Stimulated activated naive CD8-positive, alpha-beta T cell treated with anti-CD3 and anti-CD28 coated beads, Interleukin-15, amount 100 ng/mL, for 72 hours (primary cell): Measurements from ENCODE around the gene DDX41.

Experiments
- ATAC-seq: fragments of 150-1000 bp; cut with Tn5 transposase; 2 replicates; pipeline ENCODE4 v1.10.0; 2021; ENCODE audit warnings: mild to moderate bottlenecking, moderate library complexity
- DNase-seq, 2 donors: peaks; one replicate each; pipeline ENCODE4 v3.0.0; 2021 to 2022
- H3K27ac Mint-ChIP-seq, 2 donors: one replicate each; pipeline ENCODE4 v1.8.0; 2022; ENCODE audit warnings: mild to moderate bottlenecking in 2 of 2, mixed read lengths in 2 of 2, moderate library complexity in 2 of 2
- H3K27me3 Mint-ChIP-seq: one replicate; pipeline ENCODE4 v1.8.0; 2022; ENCODE audit warnings: mixed read lengths
- H3K4me1 Mint-ChIP-seq: one replicate; pipeline ENCODE4 v1.8.0; 2022; ENCODE audit warnings: mild to moderate bottlenecking, mixed read lengths
- H3K4me3 Mint-ChIP-seq, 2 donors: one replicate each; pipeline ENCODE4 v1.8.0; 2022; ENCODE audit warnings: mild to moderate bottlenecking in 2 of 2, mixed read lengths in 2 of 2, moderate library complexity in 1 of 2
- H3K9me3 Mint-ChIP-seq, 2 donors: one replicate each; pipeline ENCODE4 v1.8.0; 2022; ENCODE audit warnings: mixed read lengths in 2 of 2

DDX41 gene

GRCh38 chr5:177510567-177511053 is 6.2 kb downstream of the DDX41 start:
- H3K27ac Mint-ChIP-seq: no peak overlapping the region
- ATAC-seq: no peak
- peaks cover 50% of the 10 kb centered on the region for H3K4me1 Mint-ChIP-seq

GRCh38 chr5:177509991-177510566 is 6.7 kb downstream of the DDX41 start:
- H3K27ac Mint-ChIP-seq: no peak overlapping the region
- H3K9me3 Mint-ChIP-seq: no peaks in the 10 kb centered on the region
- ATAC-seq: peak; percentile 26
- H3K27me3 Mint-ChIP-seq: no peaks in the 10 kb centered on the region
- no peak for DNase-seq
- peaks cover 45% of the 10 kb centered on the region for H3K4me1 Mint-ChIP-seq
- H3K4me3 Mint-ChIP-seq: peak overlapping the region in 1 of 2 donors; percentile 39

More at GRCh38 chr5:177510567-177511053, 6.2 kb downstream of the DDX41 start:
- Mint-ChIP-seq H3K27me3 (no peaks in the 10 kb centered on the region), H3K9me3 (no peaks in the 10 kb centered on the region), H3K4me3 (no peak overlapping the region)
- DNase-seq: no peak

- peak; percentile 41 for ATAC-seq
- no peaks in the 10 kb centered on the region for H3K9me3 Mint-ChIP-seq
- peaks cover 41% of the 10 kb centered on the region for H3K4me1 Mint-ChIP-seq
- no peak for DNase-seq
- H3K27me3 Mint-ChIP-seq: no peaks in the 10 kb centered on the region
- peak within 1 kb of the TSS in 1 of 2 donors; percentile 39 for H3K4me3 Mint-ChIP-seq
- H3K27ac Mint-ChIP-seq: no peak within 1 kb of the TSS
These were observed 7.3 kb downstream of the DDX41 start, which contains the start of gene DOK3 for GRCh38 chr5:177509381-177509951. Gene DOK3 (minus strand): TSS chr5:177509826. CDS start chr5:177509540, 286 bp downstream.

- ATAC-seq (no peak), DNase-seq (no peak)
- Mint-ChIP-seq H3K27me3 (no peaks in the 10 kb centered on the region), H3K9me3 (no peaks in the 10 kb centered on the region), H3K27ac (no peak overlapping the region), H3K4me3 (no peak overlapping the region), H3K4me1 (peaks cover 35% of the 10 kb centered on the region)
These were observed 7.9 kb downstream of the DDX41 start for GRCh38 chr5:177508837-177509236.

- ATAC-seq (no peak), DNase-seq (no peak)
- H3K4me3 Mint-ChIP-seq: no peak overlapping the region
- H3K27ac Mint-ChIP-seq: no peak overlapping the region
- H3K4me1 Mint-ChIP-seq: peaks cover 34% of the 10 kb centered on the region
- no peaks in the 10 kb centered on the region for H3K27me3 Mint-ChIP-seq
- no peaks in the 10 kb centered on the region for H3K9me3 Mint-ChIP-seq
These were observed 8.5 kb downstream of the DDX41 start for GRCh38 chr5:177508221-177508611.

GRCh38 chr5:177507596-177508220 is 9.1 kb downstream of the DDX41 start:
- peaks cover 29% of the 10 kb centered on the region for H3K4me1 Mint-ChIP-seq
- DNase-seq: no peak
- ATAC-seq: no peak
- no peak overlapping the region for H3K4me3 Mint-ChIP-seq
- H3K9me3 Mint-ChIP-seq: no peaks in the 10 kb centered on the region
- no peak overlapping the region for H3K27ac Mint-ChIP-seq
- H3K27me3 Mint-ChIP-seq: no peaks in the 10 kb centered on the region

GRCh38 chr5:177507165-177507564 is 9.6 kb downstream of the DDX41 start:
- no peak overlapping the region for H3K4me3 Mint-ChIP-seq
- no peak for DNase-seq
- no peaks in the 10 kb centered on the region for H3K9me3 Mint-ChIP-seq
- ATAC-seq: no peak
- no peak overlapping the region for H3K27ac Mint-ChIP-seq
- no peaks in the 10 kb centered on the region for H3K27me3 Mint-ChIP-seq
- H3K4me1 Mint-ChIP-seq: peaks cover 27% of the 10 kb centered on the region

GRCh38 chr5:177505075-177505474 is 11.7 kb downstream of the DDX41 start:
- no peak for DNase-seq
- no peaks in the 10 kb centered on the region for H3K9me3 Mint-ChIP-seq
- H3K4me1 Mint-ChIP-seq: peaks cover 18% of the 10 kb centered on the region
- peaks cover under 1% of the 10 kb centered on the region for H3K27me3 Mint-ChIP-seq
- H3K27ac Mint-ChIP-seq: no peak overlapping the region
- H3K4me3 Mint-ChIP-seq: no peak overlapping the region
- no peak for ATAC-seq

GRCh38 chr5:177504086-177505056 is 12.4 kb downstream of the DDX41 start:
- ATAC-seq (peak; percentile 18), DNase-seq (no peak)
- H3K27me3 Mint-ChIP-seq: peaks cover 8% of the 10 kb centered on the region
- H3K9me3 Mint-ChIP-seq: no peaks in the 10 kb centered on the region
- H3K4me3 Mint-ChIP-seq: no peak overlapping the region
- H3K27ac Mint-ChIP-seq: no peak overlapping the region
- peaks cover 13% of the 10 kb centered on the region for H3K4me1 Mint-ChIP-seq

GRCh38 chr5:177503351-177504085 is 13.2 kb downstream of the DDX41 start:
- H3K27ac Mint-ChIP-seq: no peak overlapping the region
- peaks cover 16% of the 10 kb centered on the region for H3K27me3 Mint-ChIP-seq

GRCh38 chr5:177502886-177503285 is 13.9 kb downstream of the DDX41 start:
- H3K27ac Mint-ChIP-seq: no peak overlapping the region
- H3K9me3 Mint-ChIP-seq: no peaks in the 10 kb centered on the region
- H3K4me3 Mint-ChIP-seq: no peak overlapping the region
- H3K27me3 Mint-ChIP-seq: peaks cover 22% of the 10 kb centered on the region
- peaks cover 17% of the 10 kb centered on the region for H3K4me1 Mint-ChIP-seq
- ATAC-seq (no peak), DNase-seq (no peak)

More at GRCh38 chr5:177503351-177504085, 13.2 kb downstream of the DDX41 start:
- no peaks in the 10 kb centered on the region for H3K9me3 Mint-ChIP-seq
- ATAC-seq (no peak), DNase-seq (no peak)
- peaks cover 11% of the 10 kb centered on the region for H3K4me1 Mint-ChIP-seq
- no peak overlapping the region for H3K4me3 Mint-ChIP-seq

- ATAC-seq: no peak
- Mint-ChIP-seq H3K4me3 (no peak overlapping the region), H3K27ac (no peak overlapping the region), H3K9me3 (no peaks in the 10 kb centered on the region), H3K27me3 (peaks cover 22% of the 10 kb centered on the region), H3K4me1 (peaks cover 19% of the 10 kb centered on the region)
- no peak for DNase-seq
These were observed 14.7 kb downstream of the DDX41 start for GRCh38 chr5:177501874-177502678.

GRCh38 chr5:177500685-177501522 is 15.9 kb downstream of the DDX41 start:
- DNase-seq (peak; percentile 76 to 79), ATAC-seq (peak; percentile 42)
- Mint-ChIP-seq H3K4me3 (no peak overlapping the region), H3K9me3 (no peaks in the 10 kb centered on the region), H3K27me3 (peaks cover 22% of the 10 kb centered on the region), H3K27ac (no peak overlapping the region), H3K4me1 (peaks cover 26% of the 10 kb centered on the region)
